ENCODE measurements around the gene TUBA3E.
"Not testable (repeated sequence)": the region's sequence is repeated elsewhere in the genome, so short reads cannot be mapped to it uniquely, and the experiment has no call there.

The TUBA3E gene

DNA sequence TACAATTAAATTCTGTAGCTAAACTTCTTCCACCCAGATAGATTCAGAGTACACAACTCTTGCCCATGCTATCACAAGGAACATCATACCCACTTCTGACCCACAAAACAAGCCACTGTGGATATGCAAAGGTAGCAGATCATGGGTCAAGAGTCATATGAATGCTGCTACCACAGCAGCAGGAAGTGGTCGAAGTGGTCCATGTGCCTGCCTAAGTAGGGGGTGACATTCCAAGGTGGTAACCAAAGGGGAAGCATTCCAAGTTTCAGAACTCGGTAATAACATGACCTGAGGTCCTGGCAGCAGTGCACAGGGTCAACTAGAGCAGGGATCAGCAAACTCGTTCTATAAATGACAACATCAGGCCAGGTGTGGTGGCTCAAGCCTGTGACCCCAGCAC, 5.8 kb downstream of the TUBA3E start:
- H3K27ac ChIP-seq (ENCODE audit: low read depth, low read length, severe bottlenecking); H3K4me1 ChIP-seq (ENCODE audit: control insufficient read depth, insufficient read depth, low read length, poor library complexity, severe bottlenecking); H3K36me3 ChIP-seq (ENCODE audit: control insufficient read depth, insufficient read depth, low read length); H3K9me3 ChIP-seq (ENCODE audit: control insufficient read depth, low read length); H3K4me3 ChIP-seq (ENCODE audit: extremely low read depth, insufficient read depth, low read length, poor library complexity, severe bottlenecking): not testable (repeated sequence)
- 68 to 77% methylated on average over 2 to 3 of the region's 3 CpGs for WGBS, 2 experiments (ENCODE audit: insufficient coverage in 2 of 2)

DNA sequence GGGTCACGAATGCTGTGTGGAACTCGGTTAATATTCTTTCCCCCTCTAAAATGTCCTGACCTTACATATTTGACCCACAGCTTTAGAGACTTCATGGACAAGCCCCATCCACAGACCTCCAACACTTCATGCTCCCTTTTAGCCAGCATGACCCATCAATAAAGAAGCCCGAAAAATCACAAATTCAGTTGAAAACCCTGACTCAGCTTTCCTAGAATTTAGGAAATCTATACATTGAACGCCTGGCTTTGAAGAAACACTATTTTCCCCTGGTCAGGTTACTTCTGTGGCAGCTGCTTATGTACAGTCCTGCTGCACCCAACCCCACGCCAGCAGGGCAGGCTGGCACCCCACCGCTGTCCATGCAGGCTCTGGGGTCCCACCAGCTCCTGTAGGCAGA, 6.9 kb downstream of the TUBA3E start:
- H3K9me3 ChIP-seq (ENCODE audit: control insufficient read depth, low read length); H3K4me1 ChIP-seq (ENCODE audit: control insufficient read depth, insufficient read depth, low read length, poor library complexity, severe bottlenecking); H3K36me3 ChIP-seq (ENCODE audit: control insufficient read depth, insufficient read depth, low read length); H3K4me3 ChIP-seq (ENCODE audit: extremely low read depth, insufficient read depth, low read length, poor library complexity, severe bottlenecking); H3K27ac ChIP-seq (ENCODE audit: low read depth, low read length, severe bottlenecking): not testable (repeated sequence)
- 89 to 95% methylated on average over 4 to 6 of the region's 6 CpGs for WGBS, 2 experiments (ENCODE audit: insufficient coverage in 2 of 2)

DNA sequence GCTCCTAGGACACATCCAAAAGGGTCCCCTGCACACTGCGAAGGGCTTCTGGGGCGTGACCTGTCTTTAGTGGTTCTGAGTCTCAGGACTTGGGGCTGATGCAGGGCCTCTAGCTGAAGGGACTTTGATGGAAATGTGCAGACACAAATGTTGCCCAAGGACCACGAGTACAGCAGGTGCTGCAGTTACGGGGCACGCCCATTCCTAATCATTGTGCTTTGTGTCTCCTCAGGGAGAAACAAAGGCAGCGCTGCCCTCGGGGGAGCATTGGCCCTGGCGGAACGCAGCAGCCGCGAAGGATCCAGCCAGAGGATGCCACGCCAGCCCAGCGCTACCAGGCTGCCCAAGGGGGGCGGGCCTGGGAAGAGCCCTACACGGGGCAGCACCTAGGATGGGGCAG, 8.0 kb downstream of the TUBA3E start:
- Histone ChIP-seq H3K36me3 (ENCODE audit: control insufficient read depth, insufficient read depth, low read length) (peaks cover 3% of the 10 kb centered on the region), H3K9me3 (ENCODE audit: control insufficient read depth, low read length) (no peaks in the 10 kb centered on the region), H3K4me3 (ENCODE audit: extremely low read depth, insufficient read depth, low read length, poor library complexity, severe bottlenecking) (no peak overlapping the region), H3K4me1 (ENCODE audit: control insufficient read depth, insufficient read depth, low read length, poor library complexity, severe bottlenecking) (peaks cover 4% of the 10 kb centered on the region), H3K27ac (ENCODE audit: low read depth, low read length, severe bottlenecking) (no peak overlapping the region)
- 97% methylated on average over 13 to 15 of the region's 15 CpGs for WGBS, 2 experiments (ENCODE audit: insufficient coverage in 2 of 2)

DNA sequence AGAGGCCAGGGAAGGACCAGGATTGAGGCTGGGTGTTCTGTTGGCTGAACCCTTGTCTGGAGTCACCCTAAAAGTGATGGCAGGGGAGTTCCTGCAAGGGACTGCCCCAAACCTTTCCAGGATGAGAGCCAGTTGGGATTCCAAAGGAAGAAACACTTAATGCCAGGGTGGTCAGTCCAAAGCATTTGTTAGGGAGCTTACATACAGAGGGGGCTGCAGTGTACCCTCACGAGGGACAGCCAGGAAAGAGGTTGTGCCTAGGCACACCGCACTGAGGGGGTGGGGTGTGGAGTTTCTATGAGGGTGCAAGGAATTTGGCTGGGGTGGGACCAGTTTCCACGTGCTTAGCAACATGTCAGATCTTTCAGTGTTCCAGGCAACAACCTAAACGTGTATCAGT, 9.3 kb downstream of the TUBA3E start:
- not testable (repeated sequence) for H3K4me3 ChIP-seq (ENCODE audit: extremely low read depth, insufficient read depth, low read length, poor library complexity, severe bottlenecking); H3K4me1 ChIP-seq (ENCODE audit: control insufficient read depth, insufficient read depth, low read length, poor library complexity, severe bottlenecking); H3K9me3 ChIP-seq (ENCODE audit: control insufficient read depth, low read length); H3K36me3 ChIP-seq (ENCODE audit: control insufficient read depth, insufficient read depth, low read length); H3K27ac ChIP-seq (ENCODE audit: low read depth, low read length, severe bottlenecking)
- WGBS, 2 experiments (ENCODE audit: insufficient coverage in 2 of 2) = 80% methylated on average over 1 of the region's 4 CpGs; no CpG with 5 or more reads in 1 of the 2 experiments

DNA sequence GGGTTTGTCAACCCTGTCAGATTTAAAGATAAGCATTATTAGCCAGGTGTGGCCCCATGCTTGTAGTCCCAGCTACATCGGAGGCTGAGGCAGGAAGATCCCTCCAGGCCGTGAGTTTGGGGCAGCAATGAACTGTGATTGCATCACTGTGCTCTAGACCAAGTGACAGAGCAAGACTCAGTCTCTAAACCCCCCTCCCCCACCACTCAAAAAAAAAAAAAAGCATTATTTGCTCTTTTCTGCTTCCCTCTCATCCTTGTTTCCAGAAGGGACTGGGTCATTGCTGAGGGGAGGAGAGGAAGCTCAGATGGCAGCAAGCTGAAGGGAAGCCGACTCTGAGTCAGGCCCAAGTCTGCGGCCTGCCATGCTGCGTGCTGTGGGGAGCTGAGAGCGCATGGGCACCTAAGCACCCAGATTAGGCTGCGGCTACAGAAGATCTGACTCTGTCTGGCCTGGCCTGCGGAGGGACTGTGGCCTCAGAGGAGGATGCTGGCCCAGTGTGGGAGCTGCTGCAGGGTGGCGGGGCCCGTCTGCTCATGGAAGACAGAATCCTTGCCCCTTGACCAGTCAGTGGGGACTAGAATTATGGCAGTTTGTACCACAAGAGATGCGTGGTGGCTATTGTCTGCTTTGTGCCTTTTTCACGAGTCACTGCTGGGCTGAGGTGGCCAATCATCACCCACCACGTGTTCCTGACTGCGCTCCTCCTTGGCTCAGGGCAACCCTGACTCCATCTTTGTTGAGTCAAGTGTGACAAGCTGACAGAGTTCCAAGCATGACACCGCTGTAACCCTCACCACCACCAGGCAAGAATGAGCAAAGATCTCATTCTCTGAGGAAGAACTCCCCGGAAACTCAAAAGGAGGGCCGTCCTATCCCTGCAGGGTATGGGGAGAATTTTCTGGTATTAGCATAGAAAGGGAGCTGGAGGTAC, 10.1 kb downstream of the TUBA3E start:
- H3K9me3 ChIP-seq (ENCODE audit: control insufficient read depth, low read length); H3K27ac ChIP-seq (ENCODE audit: low read depth, low read length, severe bottlenecking); H3K4me3 ChIP-seq (ENCODE audit: extremely low read depth, insufficient read depth, low read length, poor library complexity, severe bottlenecking): not testable (repeated sequence)
- Histone ChIP-seq H3K36me3 (ENCODE audit: control insufficient read depth, insufficient read depth, low read length) (peaks cover 13% of the 10 kb centered on the region), H3K4me1 (ENCODE audit: control insufficient read depth, insufficient read depth, low read length, poor library complexity, severe bottlenecking) (peaks cover 13% of the 10 kb centered on the region)
- 94 to 97% methylated on average over 16 of the region's 17 CpGs for WGBS, 2 experiments (ENCODE audit: insufficient coverage in 2 of 2)

DNA sequence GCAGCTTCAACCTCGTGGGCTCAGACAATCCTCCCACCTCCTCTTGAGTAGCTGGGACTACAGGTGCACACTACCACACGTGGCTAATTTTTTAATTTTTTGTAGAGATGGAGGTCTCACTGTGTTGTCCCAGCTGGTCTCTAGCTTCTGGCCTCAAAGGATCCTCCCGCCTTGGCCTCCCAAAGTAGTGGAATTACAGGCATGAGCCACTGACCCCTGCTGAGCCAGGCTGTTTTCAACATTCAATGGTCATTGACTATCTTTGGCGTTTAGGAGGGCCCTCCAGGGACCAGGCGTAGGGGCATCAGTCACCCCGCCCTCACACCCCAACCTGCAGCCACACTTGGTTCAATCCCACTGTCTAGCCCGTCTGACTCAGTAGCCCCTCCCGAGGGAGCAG, 11.0 kb downstream of the TUBA3E start:
- no peak overlapping the region for H3K4me3 ChIP-seq (ENCODE audit: extremely low read depth, insufficient read depth, low read length, poor library complexity, severe bottlenecking)
- H3K27ac ChIP-seq (ENCODE audit: low read depth, low read length, severe bottlenecking) = no peak overlapping the region
- WGBS, 2 experiments (ENCODE audit: insufficient coverage in 2 of 2) = 72 to 97% methylated on average over 3 of the region's 8 CpGs
- peaks cover 13% of the 10 kb centered on the region for H3K36me3 ChIP-seq (ENCODE audit: control insufficient read depth, insufficient read depth, low read length)
- H3K9me3 ChIP-seq (ENCODE audit: control insufficient read depth, low read length) = no peaks in the 10 kb centered on the region
- H3K4me1 ChIP-seq (ENCODE audit: control insufficient read depth, insufficient read depth, low read length, poor library complexity, severe bottlenecking) = peaks cover 13% of the 10 kb centered on the region

DNA sequence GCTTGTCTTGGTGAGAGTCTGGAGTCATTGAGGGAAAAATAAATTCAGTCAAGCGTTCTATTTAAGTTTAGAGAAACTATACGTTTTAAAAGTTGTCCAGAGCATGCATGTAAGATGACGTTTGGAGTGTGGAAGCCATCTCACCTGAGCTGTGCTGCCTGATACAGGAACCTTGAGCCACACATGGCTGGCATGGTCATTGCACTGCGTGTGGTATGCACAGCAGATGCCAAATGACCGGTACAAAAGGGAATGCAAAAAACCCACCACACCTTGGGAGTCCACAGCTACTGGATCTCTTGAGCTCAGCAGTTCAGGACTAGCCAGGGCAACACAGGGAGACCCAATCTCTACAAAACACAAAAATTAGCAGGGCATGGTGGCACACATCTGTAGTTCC, 11.8 kb downstream of the TUBA3E start:
- Histone ChIP-seq H3K4me3 (ENCODE audit: extremely low read depth, insufficient read depth, low read length, poor library complexity, severe bottlenecking) (no peak overlapping the region), H3K4me1 (ENCODE audit: control insufficient read depth, insufficient read depth, low read length, poor library complexity, severe bottlenecking) (peaks cover 13% of the 10 kb centered on the region), H3K9me3 (ENCODE audit: control insufficient read depth, low read length) (no peaks in the 10 kb centered on the region), H3K36me3 (ENCODE audit: control insufficient read depth, insufficient read depth, low read length) (peaks cover 13% of the 10 kb centered on the region), H3K27ac (ENCODE audit: low read depth, low read length, severe bottlenecking) (no peak overlapping the region)
- 97% methylated on average over 4 to 5 of the region's 5 CpGs for WGBS, 2 experiments (ENCODE audit: insufficient coverage in 2 of 2)

DNA sequence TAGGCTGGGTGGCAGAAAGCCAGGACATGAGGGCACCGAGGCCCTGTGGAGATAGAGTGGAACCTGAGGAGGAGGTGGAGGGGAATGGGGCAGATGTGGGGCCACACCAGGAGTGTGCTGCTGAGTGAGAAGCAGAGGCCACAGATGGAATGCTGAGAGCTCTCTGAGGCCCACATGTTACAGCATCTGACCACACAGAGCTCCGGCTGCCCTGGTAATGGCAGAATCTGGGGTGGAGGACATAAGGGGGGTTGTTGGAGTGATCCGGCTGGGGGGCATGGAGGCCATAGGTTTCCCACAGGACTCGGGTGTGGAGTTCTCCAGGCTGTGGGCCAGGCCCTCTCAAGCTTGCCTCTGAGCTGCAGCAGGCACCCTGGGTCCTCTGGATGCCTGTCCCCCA, 12.3 kb downstream of the TUBA3E start:
- Histone ChIP-seq H3K9me3 (ENCODE audit: control insufficient read depth, low read length) (no peaks in the 10 kb centered on the region), H3K36me3 (ENCODE audit: control insufficient read depth, insufficient read depth, low read length) (peaks cover 12% of the 10 kb centered on the region), H3K4me3 (ENCODE audit: extremely low read depth, insufficient read depth, low read length, poor library complexity, severe bottlenecking) (no peak overlapping the region), H3K4me1 (ENCODE audit: control insufficient read depth, insufficient read depth, low read length, poor library complexity, severe bottlenecking) (peaks cover 13% of the 10 kb centered on the region), H3K27ac (ENCODE audit: low read depth, low read length, severe bottlenecking) (no peak overlapping the region)
- 90 to 97% methylated on average over 2 to 3 of the region's 4 CpGs for WGBS, 2 experiments (ENCODE audit: insufficient coverage in 2 of 2)

DNA sequence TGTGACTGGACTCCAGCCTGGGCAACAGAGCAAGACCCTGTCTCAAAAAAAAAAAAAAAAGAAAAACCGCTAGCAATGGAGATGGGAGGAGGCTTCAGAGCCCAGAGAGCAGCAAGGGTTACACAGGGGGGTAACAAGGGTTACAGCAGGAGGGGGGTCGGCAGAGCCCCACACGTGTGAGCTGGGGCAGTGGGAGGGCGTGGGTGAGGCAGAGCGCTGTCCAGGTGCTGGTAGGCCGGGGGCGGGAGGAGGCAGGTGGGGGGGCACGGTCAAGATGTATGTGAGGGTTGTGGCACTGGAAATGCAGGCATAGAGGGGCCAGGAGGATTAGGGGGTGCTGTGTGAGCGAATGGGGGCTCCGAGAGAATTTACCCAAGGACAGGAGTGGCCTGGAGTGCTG, 12.8 kb downstream of the TUBA3E start:
- no peak overlapping the region for H3K4me3 ChIP-seq (ENCODE audit: extremely low read depth, insufficient read depth, low read length, poor library complexity, severe bottlenecking)
- no peaks in the 10 kb centered on the region for H3K9me3 ChIP-seq (ENCODE audit: control insufficient read depth, low read length)
- H3K4me1 ChIP-seq (ENCODE audit: control insufficient read depth, insufficient read depth, low read length, poor library complexity, severe bottlenecking) = peaks cover 13% of the 10 kb centered on the region
- 86 to 97% methylated on average over 4 to 10 of the region's 10 CpGs for WGBS, 2 experiments (ENCODE audit: insufficient coverage in 2 of 2)
- peaks cover 10% of the 10 kb centered on the region for H3K36me3 ChIP-seq (ENCODE audit: control insufficient read depth, insufficient read depth, low read length)
- no peak overlapping the region for H3K27ac ChIP-seq (ENCODE audit: low read depth, low read length, severe bottlenecking)

DNA sequence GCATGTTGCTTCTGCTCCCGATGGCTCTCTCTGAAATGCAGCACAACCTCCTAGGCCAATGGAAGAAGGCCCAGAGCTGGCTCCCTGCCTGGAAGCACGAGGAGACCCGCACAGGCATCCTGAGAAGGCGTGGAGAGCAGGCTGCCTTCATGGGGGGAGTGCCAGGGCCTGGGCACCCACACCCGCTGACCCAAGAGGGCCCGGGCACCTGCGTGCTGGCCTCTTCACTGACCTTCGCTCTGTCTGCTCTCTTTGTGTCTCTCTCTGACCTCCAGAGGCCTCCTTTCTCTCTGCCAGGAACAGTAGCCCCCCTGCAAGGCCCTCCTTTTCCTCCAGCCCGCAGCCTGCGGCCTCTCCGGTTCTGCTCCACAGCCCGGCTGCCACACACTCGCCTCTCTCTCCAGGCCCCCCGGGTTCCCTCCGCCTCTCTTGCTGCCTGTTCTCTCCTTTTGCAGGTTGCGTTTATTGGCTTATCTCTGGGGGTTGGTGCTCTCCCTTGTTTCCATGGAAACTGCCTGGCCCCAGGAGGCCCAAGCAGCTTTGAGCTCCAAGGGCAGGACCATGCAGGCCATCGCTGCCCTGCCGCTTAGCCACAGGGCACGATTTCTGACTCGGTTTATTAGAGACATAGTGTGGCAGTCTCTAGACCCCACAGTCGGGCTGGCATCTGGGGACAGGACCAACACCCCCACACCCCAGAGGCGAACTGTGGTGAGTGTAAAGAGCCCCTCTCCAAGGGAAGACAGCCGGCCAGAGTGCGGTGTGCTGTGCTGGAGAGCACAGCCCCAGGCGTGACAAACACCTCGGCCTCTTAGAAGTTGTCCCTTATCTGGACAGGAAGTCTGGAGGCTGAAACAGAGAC, 14.5 kb downstream of the TUBA3E start:
- Histone ChIP-seq H3K4me1 (ENCODE audit: control insufficient read depth, insufficient read depth, low read length, poor library complexity, severe bottlenecking) (peaks cover 13% of the 10 kb centered on the region), H3K27ac (ENCODE audit: low read depth, low read length, severe bottlenecking) (no peak overlapping the region)

More for the DNA sequence above, 14.5 kb downstream of the TUBA3E start:
- Histone ChIP-seq H3K9me3 (ENCODE audit: control insufficient read depth, low read length) (no peaks in the 10 kb centered on the region), H3K36me3 (ENCODE audit: control insufficient read depth, insufficient read depth, low read length) (peaks cover 21% of the 10 kb centered on the region), H3K4me3 (ENCODE audit: extremely low read depth, insufficient read depth, low read length, poor library complexity, severe bottlenecking) (peak overlapping the region; percentile 86)
- 76 to 87% methylated on average over 18 to 23 of the region's 26 CpGs for WGBS, 2 experiments (ENCODE audit: insufficient coverage in 2 of 2)

Measured in mesodermal cell (in vitro differentiated cells).